OCI-LY1 (cell line): ENCODE measurements around the gene KRT17.

ENCODE experiments used
- H2AFZ ChIP-seq: fragments of 200-600 bp; sonication (generic), shearing (Covaris generic); 2 replicates; pipeline ENCODE4 v1.6.0; 2014; ENCODE audit warnings: antibody characterized with exemption, mild to moderate bottlenecking, low read length
- H3F3A ChIP-seq: fragments of 200-600 bp; sonication (generic), shearing (Covaris generic); 2 replicates; pipeline ENCODE4 v1.6.0; 2014; ENCODE audit warnings: mild to moderate bottlenecking, antibody characterized with exemption, low read length, moderate library complexity; ENCODE audit not compliant: insufficient read depth
- H3K27ac ChIP-seq: fragments of 200-600 bp; sonication (generic); 2 replicates; pipeline ENCODE4 v1.5.1; 2014; ENCODE audit warnings: low read length, mixed run types, mild to moderate bottlenecking, low read depth; ENCODE audit not compliant: poor library complexity, severe bottlenecking
- H3K27me3 ChIP-seq: fragments of 200-600 bp; sonication (generic); 2 replicates; pipeline ENCODE4 v1.6.0; 2014; ENCODE audit warnings: antibody characterized with exemption, mild to moderate bottlenecking, low read length, moderate library complexity; ENCODE audit not compliant: insufficient read depth
- H3K36me3 ChIP-seq: fragments of 200-600 bp; sonication (generic); 2 replicates; pipeline ENCODE4 v1.6.1; 2014; ENCODE audit warnings: mild to moderate bottlenecking, antibody characterized with exemption, low read length, moderate library complexity, mixed read lengths; ENCODE audit not compliant: insufficient read depth
- H3K4me1 ChIP-seq: fragments of 200-600 bp; sonication (generic); 2 replicates; pipeline ENCODE4 v1.5.1; 2014; ENCODE audit warnings: mild to moderate bottlenecking, low read length, moderate library complexity; ENCODE audit not compliant: insufficient read depth, severe bottlenecking
- H3K4me2 ChIP-seq: fragments of 200-600 bp; sonication (generic), shearing (Covaris generic); 2 replicates; pipeline ENCODE4 v1.6.1; 2014; ENCODE audit warnings: low read length
- H3K4me3 ChIP-seq: fragments of 200-600 bp; sonication (generic); 2 replicates; pipeline ENCODE4 v1.5.1; 2014; ENCODE audit warnings: low read length, low read depth, mild to moderate bottlenecking, mixed read lengths; ENCODE audit not compliant: poor library complexity, severe bottlenecking
- H3K79me2 ChIP-seq: fragments of 200-600 bp; shearing (Covaris generic); 2 replicates; pipeline ENCODE4 v1.6.1; 2016; ENCODE audit warnings: mixed run types, low read length, mixed read lengths; ENCODE audit not compliant: insufficient read depth
- H3K9ac ChIP-seq: fragments of 200-600 bp; sonication (generic), shearing (Covaris generic); 2 replicates; pipeline ENCODE4 v1.6.1; 2014; ENCODE audit warnings: mild to moderate bottlenecking, low read length, mixed read lengths
- H3K9me2 ChIP-seq: fragments of 200-600 bp; sonication (generic), shearing (Covaris generic); 2 replicates; pipeline ENCODE4 v1.6.1; 2014; ENCODE audit warnings: low read depth, mild to moderate bottlenecking, low read length, mixed read lengths
- H3K9me3 ChIP-seq: fragments of 200-600 bp; shearing (Covaris generic); 2 replicates; pipeline ENCODE4 v1.6.1; 2014; ENCODE audit warnings: low read length, mixed read lengths
- H4K20me1 ChIP-seq: fragments of 200-600 bp; sonication (generic), shearing (Covaris generic); 2 replicates; pipeline ENCODE4 v1.6.0; 2016; ENCODE audit warnings: mild to moderate bottlenecking, low read length; ENCODE audit not compliant: insufficient read depth
- EZH2 ChIP-seq: fragments of 200-600 bp; sonication (generic), shearing (Covaris generic); IDR thresholded peaks from 2 replicates; pipeline ENCODE4 v1.8.0; 2017; ENCODE audit warnings: borderline replicate concordance, mixed run types, mild to moderate bottlenecking, antibody characterized with exemption, low read length, moderate library complexity, mixed read lengths
- TF ChIP-seq, protein P1 (sequence below): fragments of 200-600 bp; sonication (generic), shearing (Covaris generic); IDR thresholded peaks from 2 replicates; pipeline ENCODE4 v1.5.1; 2017; ENCODE audit warnings: mild to moderate bottlenecking, antibody characterized with exemption, low read length, moderate library complexity, mixed read lengths

Gene KRT17

DNA sequence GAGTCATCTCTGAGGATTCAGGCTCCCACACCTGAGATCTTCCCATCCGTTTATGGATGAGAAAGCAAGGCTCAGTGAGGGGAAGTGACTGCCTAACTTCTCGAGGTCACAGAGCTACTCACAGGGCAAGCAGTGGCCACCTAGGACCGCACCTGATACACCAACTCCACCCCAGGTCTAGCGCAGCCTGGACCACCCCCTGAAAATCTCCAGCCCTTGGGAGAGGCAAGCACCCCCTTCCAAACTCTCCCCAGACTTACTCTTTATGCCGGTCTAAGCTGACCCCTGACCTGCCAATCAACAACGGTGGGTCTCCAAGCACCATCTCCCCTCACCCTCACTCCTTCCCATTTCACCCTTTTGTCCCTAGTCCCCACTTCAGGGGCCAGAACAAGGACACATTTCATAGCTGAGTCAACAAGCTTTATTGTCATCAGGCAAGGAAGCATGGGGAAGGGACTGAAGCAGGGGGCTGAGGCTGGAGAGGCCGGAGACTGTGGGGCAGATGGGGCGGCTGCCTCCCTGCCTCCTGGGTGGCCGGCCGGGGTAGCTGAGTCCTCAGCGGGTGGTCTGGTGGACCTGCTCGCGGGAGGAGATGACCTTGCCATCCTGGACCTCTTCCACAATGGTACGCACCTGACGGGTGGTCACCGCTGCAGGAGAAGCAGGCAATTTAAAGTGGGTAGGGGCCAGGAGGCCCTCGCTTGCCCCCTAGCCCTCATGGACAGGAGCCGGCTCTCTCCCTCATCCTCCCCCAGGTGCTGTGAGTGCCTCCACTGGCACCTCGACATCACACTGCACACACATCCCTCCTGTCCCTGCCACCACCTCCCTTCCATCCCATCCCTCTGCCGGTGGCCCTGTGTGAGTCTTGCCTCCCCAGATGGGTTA, 5.1 kb downstream of the KRT17 start:
- Histone ChIP-seq H4K20me1 (no peaks in the 10 kb centered on the region), H2AFZ (no peak overlapping the region), H3K79me2 (no peaks in the 10 kb centered on the region), H3K27ac (no peak overlapping the region), H3K4me1 (no peaks in the 10 kb centered on the region), H3K36me3 (no peaks in the 10 kb centered on the region), H3K9ac (no peak overlapping the region), H3K27me3 (no peaks in the 10 kb centered on the region), H3K9me2 (no peaks in the 10 kb centered on the region), H3K4me3 (no peak overlapping the region), H3K4me2 (no peak overlapping the region), H3F3A (no peaks in the 10 kb centered on the region), H3K9me3 (no peaks in the 10 kb centered on the region)
- TF ChIP-seq EZH2: no peak
- TF ChIP-seq, protein P1, sequence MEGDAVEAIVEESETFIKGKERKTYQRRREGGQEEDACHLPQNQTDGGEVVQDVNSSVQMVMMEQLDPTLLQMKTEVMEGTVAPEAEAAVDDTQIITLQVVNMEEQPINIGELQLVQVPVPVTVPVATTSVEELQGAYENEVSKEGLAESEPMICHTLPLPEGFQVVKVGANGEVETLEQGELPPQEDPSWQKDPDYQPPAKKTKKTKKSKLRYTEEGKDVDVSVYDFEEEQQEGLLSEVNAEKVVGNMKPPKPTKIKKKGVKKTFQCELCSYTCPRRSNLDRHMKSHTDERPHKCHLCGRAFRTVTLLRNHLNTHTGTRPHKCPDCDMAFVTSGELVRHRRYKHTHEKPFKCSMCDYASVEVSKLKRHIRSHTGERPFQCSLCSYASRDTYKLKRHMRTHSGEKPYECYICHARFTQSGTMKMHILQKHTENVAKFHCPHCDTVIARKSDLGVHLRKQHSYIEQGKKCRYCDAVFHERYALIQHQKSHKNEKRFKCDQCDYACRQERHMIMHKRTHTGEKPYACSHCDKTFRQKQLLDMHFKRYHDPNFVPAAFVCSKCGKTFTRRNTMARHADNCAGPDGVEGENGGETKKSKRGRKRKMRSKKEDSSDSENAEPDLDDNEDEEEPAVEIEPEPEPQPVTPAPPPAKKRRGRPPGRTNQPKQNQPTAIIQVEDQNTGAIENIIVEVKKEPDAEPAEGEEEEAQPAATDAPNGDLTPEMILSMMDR: no peak

- Histone ChIP-seq H3K9me3 (no peaks in the 10 kb centered on the region), H3K36me3 (no peaks in the 10 kb centered on the region), H4K20me1 (no peaks in the 10 kb centered on the region), H3K27me3 (no peaks in the 10 kb centered on the region), H3K4me1 (no peaks in the 10 kb centered on the region), H3K79me2 (no peaks in the 10 kb centered on the region), H3K9me2 (no peaks in the 10 kb centered on the region), H3F3A (no peaks in the 10 kb centered on the region), H3K4me3 (no peak overlapping the region), H3K9ac (no peak overlapping the region), H3K27ac (no peak overlapping the region), H3K4me2 (no peak overlapping the region), H2AFZ (no peak overlapping the region)
- TF ChIP-seq, protein P1: no peak
- TF ChIP-seq EZH2: no peak
Measured at GRCh38 chr17:41618341-41619035, 5.9 kb downstream of the KRT17 start.

DNA sequence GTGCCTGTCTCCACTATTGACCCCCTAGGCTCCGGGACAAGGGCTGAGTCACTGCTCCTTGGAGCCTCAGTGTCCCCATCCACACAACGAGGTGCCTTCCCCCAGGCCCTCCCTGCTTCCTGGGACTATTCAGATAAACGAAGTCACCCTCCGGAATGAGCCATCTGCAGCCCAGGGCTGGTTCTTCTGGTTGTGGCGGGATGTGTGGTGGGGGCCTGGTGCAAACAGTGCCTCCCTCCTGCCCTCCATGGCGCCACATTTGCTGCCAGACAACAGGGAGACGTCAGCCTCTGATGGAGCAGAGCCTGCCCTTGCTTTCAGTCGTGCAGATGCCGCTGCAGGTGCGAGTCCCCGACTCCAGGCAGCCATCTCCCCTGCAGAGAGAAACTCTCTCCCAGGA, 6.7 kb downstream of the KRT17 start:
- Histone ChIP-seq H3K27ac (no peak overlapping the region), H4K20me1 (no peaks in the 10 kb centered on the region), H3F3A (no peaks in the 10 kb centered on the region), H2AFZ (no peak overlapping the region), H3K27me3 (no peaks in the 10 kb centered on the region), H3K4me2 (no peak overlapping the region), H3K9ac (no peak overlapping the region), H3K36me3 (no peaks in the 10 kb centered on the region), H3K79me2 (no peaks in the 10 kb centered on the region), H3K4me1 (no peaks in the 10 kb centered on the region), H3K9me2 (no peaks in the 10 kb centered on the region), H3K9me3 (no peaks in the 10 kb centered on the region), H3K4me3 (no peak overlapping the region)
- TF ChIP-seq EZH2: no peak
- TF ChIP-seq, protein P1: no peak
